Esophagus mucosa (tissue), 1 donor: ENCODE data around the gene BANP. TPM values are rescaled to one million over a fixed set of nuclear protein-coding genes. Genes with fewer than 3 reads are reported as not detected.
"Not testable (repeated sequence)": the region's sequence is repeated elsewhere in the genome, so short reads cannot be mapped to it uniquely, and the experiment has no call there.

Source experiments
- ATAC-seq: fragments of 200-7000 bp; cut with Tn5 transposase; one replicate; pipeline ENCODE4 v1.9.1; 2020
- total RNA-seq: library from RNA; stranded (reverse); gene quantifications from one replicate; pipeline ENCODE4 v1.2.4, GENCODE V29; 2023
- donor health status: DM: yes; HTN: yes; CAD: no.

Gene BANP
- total RNA-seq, 1 donor from 2014 or later, result 9.6 TPM

DNA sequence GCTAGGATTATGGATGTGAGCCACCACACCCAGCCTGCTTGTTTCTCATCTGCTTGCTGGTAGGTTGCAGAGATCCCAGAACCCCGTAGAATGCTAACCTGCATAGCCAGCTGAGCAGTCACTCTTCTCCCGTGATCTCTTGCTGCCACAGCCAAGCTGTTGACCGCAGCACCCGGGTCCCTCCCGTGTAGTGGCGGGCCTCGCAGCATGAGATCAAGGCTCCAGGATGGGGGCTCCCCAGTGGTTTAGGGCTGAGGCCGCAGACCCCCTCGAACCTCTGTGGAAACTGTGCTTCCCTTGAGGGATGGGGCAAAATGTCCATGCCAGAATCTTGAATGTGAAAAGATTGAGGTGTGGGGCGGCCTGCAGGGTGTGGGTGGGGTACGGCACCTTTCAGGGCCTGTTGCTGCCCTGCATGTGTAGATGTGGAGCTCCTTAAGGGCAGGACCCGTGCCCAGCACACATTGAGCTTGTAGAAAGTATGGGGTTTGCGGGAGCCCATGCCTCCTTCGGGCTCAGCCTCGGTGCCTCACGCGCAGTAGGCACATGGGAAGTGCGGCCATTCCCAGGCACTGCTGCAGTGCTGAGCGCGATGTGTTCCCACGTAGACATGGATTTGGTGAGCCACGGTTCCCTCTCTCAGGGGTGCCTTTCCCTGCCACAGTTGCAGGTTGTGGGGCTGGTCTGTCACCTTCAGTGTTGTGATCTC, 99.9 kb downstream of the BANP start:
- no peak for ATAC-seq

DNA sequence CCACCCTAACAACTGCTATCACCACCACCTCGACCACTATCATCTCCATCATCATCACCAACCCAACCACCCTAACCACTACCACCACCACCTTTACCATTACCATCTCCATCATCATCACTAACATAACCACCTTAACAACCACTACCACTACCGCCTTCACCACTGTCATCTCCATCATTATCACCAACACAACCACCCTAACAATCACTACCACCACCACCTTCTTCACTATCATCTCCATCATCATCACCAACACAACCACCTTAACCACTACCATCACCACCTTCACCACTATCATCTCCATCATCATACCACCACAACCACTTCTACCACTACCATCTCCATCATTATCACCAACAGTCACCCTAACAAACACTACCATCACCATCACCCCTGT, 101.4 kb downstream of the BANP start:
- ATAC-seq, result no peak

DNA sequence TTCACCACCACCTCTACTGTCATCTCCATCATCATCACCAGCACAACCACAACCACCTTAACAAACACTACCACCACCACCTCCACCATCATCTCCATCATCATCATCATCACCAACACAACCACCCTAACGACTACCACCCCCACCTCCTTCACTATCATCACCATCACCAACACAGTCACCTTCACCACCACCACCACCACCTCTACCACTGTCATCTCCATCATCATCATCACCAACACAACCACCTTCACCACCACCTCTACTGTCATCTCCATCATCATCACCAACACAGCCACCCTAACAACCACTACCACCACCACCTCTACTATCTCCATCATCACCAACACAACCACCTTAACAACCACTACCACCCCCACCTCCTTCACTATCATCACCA, 102.2 kb downstream of the BANP start:
- not testable (repeated sequence) for ATAC-seq

DNA sequence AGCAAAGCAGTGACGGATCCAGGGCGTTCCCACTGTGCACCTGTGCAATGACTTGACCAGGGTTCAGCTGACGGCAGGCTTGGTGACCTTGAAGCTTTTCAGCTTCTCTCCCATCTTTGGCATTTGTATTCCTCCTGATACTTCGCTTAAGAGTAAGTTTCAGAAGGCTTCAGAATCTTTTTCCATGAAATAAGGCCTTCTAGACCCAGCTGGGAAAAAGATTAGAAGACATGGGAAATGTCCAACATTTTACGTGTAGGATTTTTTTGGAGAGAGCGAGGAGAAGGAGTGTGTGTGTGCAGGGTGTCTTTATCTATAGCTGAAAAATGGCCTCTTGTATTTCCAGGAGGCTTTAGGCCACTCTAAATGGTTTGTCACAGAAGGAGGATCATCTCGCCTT, 104.1 kb downstream of the BANP start:
- no peak for ATAC-seq

DNA sequence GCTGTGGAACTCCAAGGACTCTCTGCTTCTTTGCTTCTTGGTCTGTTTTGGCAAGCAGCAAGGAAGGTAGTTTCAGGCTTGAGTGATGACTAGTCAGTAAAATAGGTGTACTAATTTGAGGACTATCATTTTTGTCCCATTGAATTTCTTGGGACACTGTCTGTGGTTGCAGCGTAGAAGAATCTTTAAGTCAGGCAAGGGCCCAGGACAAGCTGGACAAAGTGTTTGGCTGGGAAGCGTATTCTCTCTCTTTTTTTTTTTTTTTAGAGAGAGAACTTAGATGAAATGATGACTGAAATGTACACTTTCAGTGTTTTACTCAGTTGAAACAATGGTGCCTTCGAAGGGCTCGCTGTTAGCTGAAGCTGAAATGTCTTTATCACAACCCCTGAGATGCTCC, 105.0 kb downstream of the BANP start:
- no peak for ATAC-seq

DNA sequence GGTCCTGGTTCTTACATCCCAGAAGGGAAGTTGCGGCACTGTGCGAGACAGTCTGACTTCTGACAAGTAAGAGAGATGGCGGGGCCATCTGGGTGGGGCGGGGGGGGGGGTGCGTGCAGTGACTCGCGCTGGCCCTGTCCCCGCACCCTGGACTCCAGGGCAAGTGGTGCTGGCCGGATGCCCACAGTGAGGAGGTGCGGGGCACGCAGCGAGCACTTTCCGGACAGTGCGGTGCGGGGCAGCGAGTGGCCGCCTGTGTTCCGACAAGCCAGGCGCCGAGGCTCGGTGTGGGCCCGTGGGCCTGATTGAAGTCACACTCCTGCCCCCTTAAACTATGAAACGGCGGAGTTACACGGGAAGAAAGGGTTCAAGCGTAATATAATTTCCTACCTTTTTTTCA, 106.4 kb downstream of the BANP start:
- no peak for ATAC-seq

DNA sequence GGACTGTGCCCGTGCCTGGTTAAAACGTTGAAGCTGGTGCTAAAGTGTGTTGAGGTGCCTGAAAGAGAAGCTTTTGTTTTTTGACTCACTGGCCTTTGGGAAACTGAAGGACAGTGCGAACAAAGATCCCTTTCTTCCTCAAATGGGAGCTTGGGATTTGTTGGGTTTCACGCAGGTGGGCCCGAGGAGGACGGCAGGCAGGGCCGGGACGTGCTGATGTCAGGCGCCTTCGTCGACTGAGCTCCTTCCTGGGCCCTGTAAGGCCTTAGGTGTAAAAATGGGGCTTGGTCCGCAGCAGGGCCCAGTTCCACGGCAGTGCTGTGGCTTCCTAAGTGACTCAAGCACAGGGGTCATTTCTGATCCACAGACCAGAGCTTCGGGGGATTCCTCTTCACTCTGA, 106.9 kb downstream of the BANP start:
- ATAC-seq, result no peak

DNA sequence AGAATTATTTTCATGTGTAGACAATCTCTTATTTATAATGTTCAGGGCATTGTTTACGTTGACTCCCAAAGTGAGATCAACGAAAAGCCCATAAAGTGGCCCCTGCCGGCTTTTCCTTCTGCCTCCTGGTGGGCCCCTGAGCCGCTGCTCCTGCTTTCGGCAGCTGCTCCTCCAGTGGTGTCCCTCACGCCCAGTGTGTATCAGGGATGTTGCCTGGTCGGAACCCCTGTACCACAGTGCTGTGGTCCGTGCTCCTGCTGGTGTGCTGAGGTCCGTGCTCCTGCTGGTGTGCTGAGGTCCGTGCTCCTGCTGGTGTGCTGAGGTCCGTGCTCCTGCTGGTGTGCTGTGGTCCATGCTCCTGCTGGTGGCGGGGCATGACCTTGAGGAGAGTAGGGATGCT, 107.6 kb downstream of the BANP start:
- no peak for ATAC-seq

DNA sequence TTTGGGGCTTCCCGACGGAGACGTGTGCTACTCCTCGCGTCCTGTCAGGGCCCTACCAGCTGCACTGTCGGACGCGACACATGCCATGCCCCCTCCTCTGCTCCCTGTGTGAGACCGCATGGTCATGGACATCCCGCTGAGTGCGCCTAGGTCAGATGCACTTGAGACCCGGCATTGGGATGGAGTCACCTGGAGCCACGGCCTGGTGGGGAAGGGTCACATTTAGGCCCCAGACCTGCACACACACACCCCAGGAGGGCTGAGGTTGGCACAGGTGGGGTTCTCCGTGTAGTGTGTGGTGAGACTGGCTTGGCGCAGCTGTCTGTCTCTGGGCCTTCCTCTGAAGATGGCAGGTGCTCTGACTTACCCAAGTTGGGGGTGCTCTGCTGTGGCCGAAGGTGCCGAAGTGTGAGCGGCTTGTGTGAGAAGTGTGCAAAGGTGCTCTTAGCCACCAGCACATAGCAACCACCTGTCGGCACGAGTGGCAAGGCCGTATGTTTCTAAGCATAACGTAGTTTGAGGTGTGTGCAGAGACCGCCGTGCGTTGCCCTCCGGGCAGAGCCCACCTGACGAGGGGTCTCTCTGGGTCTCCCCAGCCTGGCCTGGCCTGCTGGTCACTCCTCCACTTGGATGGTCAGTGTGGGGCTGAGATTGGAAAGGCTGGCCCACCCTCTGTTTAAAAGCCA, 108.6 kb downstream of the BANP start:
- no peak for ATAC-seq

DNA sequence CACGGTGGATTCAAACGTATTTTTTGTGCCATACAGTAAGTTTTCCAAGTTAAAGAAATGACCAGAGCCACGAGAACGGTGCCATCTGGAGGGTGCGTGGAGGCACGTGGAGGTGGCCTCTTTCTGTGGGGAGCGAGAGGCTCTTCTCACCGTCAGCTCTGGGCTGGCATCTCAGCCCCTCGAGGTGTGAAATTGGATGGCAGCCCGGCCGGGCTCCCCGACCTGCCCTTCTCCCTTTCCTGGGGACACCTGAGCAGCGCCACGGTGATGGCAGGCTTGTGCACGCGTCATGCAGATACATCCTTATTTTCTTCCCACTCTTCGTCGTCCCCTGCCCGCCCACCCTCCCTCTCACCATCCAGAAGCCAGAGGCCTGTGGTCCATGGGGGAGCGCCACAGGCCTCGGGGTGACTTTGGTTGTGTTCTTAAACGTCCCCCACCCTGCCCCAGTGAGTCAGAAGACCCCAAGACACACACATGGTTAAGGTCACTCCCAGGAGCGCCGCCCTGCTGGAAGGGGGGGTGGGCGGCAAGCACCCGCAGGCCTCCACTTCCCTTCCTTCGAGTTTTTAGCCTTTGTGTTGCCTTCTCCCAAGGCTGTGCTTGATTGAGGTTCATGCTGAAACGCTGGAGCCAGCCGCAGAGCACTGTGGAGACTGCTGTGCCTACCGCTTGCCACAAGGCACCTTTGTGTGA, 109.4 kb downstream of the BANP start:
- no peak for ATAC-seq

DNA sequence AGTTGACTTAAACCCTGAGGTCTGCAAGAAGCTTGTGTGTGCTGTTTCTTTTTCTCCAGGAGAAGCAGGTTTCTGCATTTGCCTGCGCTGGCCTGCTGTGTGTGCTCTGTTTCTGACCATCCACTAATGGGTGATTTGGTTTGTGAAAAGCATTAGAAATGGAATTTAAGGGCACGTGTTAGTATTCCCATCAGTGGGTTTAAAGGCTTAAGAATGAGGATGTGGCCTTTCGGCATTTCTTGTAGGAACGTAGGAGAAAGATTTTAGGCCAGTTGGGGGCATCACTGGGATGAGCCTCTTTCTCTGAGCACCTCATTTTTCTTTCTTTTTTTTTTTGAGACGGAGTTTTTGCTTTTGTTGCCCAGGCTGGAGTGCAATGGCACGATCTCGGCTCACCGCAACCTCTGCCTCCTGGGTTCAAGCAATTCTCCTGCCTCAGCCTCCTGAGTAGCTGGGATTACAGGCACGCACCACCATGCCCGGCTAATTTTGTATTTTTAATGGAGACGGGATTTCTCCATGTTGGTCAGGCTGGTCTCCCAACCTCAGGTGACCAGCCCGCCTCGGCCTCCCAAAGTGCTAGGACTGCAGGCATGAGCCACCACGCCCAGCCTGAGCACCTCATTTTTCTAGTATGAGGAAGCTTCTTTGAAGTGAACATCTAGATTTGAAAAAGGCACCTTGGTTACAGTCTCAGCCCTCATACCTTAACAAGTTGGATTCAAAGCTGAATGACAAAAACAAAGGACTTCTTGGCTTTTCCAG, 110.3 kb downstream of the BANP start:
- ATAC-seq, result no peak

DNA sequence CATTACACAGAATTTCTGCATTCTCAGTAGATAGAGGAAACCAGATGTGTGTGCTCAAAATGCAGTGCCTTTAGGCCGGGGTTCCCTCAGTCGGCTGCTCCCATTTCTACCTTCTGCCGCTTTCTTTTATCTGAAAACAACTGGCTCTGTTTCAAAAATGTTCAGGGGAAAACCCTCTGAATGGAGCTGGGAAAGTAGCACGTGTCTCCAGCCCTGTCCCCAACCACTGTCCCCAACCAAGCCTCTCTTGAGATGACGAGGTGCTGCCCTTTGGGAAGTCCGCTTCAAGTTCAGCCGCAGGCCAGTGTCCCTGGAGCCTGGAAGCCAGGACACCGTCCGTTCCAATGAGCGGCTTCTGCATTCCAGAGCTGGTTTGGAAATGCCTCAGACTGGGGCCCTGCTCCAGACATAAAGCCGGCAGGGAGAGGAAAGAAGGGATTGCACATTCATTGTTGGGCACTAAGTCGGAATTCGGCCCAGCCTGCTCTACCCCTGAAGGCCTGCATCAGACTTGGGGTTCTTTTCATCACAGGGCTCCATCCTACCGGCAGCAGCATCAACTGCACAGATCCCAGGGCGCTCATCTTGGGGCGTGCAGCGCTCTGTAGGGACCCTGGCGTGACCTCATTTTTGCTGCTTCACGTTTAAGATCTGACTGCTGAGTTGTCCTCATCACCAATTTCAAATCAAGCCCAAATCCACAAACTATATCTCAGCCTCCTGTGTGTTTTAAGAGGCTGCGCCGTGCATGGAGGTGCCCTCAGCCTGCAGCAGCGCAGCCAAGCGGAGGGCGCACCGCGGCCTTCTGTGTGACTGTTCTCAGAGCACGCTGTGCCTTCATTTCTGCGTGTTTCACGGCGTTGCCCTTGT, 111.3 kb downstream of the BANP start:
- ATAC-seq, result no peak

DNA sequence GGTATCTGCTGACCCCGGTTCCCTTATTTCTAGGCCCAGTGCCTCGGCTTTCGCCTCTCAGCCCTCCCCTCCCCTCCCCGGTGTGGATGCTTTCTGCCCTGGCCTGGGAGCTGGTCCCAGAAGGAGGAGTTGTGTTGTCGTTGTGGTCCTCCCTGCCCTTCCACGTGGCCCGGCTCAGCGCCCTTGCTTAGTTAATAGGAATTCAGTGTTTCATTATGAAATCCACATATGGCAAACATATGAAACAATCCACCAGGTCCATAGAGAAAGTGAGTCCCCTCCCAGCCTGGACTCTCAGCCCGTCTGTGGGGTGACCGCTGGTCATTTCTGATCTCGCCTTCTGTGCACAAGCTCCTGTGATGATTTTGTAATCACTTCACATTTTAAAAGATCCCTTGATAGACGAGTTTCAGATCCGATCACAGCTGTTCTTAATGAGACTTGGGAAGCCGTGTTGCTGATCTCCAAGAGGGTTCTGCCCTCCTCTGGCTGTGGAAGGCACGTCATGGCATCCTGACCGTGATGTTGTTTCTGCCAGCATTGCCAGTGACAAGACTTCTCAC, 112.1 kb downstream of the BANP start:
- no peak for ATAC-seq

DNA sequence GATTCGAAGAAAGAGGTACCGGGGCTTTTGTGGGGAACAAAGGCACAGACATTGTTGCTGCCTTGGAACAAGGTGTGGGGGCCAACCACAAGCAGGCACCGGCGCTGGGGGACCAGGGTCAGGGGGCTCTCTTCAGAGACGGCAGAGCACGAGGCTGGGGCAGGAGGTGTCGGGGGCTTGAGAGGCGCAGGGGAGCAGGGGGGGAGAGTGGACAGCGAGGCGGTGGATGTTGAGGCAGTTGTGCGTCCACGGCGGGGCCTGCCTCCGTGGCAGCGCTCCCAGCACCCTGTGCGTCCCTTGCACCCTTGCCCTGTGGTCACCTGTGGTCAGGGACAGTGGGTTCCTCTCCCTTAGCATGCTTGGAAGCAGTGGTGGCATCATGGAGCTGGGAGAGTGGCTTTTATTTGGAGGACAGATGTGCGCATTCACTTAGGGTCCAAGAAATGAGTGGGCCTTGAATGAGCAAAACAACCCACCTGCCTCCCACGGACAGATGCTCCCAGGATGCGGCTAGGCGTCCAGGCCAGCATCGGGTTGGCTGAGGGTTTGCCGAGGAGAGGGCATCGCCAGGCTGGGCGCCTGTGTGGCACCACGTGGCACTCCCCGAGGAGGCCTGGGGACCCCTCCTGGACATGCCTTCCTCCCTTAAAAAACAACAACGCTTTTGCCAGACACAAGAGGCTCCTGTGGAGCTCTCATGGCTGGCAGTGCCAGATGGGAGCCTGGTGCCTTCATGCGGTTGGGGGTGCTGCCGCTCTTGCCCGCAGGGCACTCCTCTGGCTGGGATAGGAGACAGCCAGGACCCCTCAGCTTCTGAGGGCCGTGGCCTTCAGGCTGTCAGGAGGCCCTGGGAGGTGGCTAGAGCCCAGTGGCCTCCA, 113.0 kb downstream of the BANP start:
- no peak for ATAC-seq

DNA sequence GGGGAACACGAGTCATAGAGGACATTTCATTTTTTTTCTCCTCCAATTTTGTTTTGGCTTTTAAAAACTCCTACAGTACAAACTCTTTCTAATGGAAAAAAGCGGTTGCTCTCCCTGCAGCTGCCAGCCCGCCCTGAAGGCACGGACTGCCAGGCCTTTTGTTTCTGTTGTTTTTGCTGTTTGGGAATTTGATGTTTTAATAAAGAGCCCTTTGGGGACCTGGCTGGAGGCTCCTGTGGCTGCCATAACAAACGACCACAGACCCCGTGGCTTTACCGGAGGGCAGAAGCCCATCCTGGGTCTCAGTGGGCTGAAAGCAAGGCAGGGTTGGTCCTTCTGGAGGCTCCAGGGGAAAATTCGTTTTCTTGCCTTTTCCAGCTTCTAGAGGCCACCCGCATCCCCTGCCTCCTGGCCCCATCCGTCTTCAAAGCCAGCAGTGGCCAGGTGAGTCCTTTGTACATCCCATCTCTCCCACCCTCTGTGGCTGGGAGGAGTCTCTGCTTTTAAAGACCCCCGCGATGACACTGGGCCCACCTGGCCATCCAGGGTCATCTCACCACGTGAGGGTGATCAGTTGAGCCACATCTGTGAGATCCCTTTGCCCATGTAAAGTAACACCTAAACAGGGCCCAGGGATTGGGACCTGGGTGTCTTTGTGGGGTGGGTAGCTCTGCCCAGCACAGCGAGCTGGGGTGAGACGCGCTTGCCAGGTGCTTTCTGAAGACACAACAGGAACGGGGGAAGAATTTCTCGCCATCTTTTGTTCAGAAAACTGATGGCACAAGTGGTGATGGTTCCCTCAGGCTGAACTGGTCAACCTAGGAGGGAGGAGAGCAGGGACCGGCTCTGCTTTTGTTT, 113.9 kb downstream of the BANP start:
- ATAC-seq, result no peak

DNA sequence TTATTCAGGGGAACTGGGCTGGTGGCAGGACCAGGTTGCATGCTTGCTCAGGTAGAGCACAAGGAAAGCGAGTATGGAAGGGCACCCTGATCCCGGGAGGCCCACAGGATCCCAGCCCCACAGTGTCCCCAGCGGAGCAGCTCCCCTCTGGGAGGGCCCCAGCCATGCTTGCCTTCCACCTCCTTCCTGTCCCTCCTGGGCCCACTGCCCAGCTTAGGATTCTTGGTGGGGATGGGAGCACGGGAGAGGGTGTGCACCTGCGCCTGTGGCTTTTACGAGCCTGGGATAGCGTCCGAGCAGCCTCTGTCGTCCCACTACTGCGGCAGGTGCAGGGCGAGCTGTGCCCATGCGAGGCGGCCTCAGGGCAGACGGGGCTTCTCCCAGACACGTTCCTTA, 114.5 kb downstream of the BANP start:
- no peak for ATAC-seq

DNA sequence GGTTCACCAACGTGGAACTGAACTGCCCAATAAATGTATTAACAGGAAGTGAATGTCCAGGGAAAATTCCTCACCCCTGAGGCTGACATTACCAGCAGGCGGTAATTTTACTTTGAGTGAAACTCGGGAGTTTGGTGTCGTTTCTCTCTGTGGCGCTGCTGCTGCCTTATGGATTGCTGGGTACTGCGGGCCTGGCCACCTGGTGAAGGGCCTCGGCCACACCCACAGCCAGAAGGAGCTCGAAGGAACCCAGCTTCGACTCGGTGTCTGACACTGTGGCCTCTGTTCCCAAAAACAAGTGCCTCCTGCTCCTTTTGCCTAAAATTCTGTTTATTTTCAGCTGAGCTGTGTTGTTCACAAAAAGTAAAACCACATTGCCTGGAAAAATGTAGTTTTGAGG, 115.0 kb downstream of the BANP start:
- no peak for ATAC-seq

DNA sequence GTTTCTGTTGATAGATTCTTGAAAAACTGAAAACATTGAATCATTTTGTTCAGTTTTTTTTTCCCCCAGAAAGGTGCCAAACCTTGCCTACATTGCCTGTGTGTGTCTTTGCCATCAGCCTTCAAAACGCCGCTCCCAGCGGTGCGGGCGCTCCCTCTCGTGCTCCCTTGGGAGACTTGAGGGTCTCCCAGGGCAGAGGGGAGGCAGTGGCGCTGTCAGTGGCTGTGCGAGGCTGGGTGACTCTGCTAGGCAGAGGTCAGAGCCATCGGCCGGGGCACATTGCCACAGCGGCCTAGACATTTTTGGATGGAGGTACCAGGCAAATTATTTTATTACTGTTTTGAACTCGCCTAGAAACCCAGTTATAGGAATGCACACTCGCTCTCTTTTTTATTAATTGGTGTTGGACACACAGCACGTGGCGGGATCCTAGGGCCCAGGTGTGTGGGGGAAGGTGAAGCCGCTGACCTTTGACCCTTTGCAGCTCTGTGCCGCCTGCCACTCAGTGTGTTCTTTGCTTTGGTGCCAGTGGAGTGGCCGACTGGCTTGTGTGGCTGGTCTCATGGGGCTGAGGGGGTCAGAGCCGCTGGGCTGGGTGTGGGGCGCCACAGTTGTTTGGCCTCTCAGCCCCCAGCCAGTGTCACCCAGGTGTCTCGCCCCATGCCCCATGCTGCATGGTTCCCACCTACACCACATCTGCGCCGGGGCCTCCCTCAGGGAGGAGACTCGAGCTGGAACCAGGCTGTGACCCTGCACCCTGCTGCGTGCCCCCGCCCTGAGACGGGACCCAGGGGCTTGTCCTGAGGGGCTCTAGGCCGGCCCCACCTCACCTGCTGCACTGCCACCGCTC, 115.7 kb downstream of the BANP start:
- no peak for ATAC-seq
